ENCODE data around the gene TECR.
"Not testable (repeated sequence)": the region's sequence is repeated elsewhere in the genome, so short reads cannot be mapped to it uniquely, and the experiment has no call there.

TECR gene

GRCh38 chr19:14530506-14530905, 1.1 kb downstream of the TECR start:
- Mint-ChIP-seq H3K4me1 (peaks cover 13% of the 10 kb centered on the region), H3K27ac (ENCODE audit: low read depth) (no peak overlapping the region), H3K9me3 (no peaks in the 10 kb centered on the region), H3K4me3 (peak overlapping the region; percentile 97), H3K36me3 (ENCODE audit: insufficient read depth) (peaks cover 21% of the 10 kb centered on the region), H3K27me3 (no peaks in the 10 kb centered on the region)
- no peak for ATAC-seq (replicated peaks; ENCODE audit: extremely low read depth, poor library complexity, severe bottlenecking)
- DNase-seq (ENCODE audit: low spot score in 2 of 2), result no peak

GRCh38 chr19:14533450-14533849, 4.1 kb downstream of the TECR start:
- no peak overlapping the region for H3K4me3 Mint-ChIP-seq
- H3K36me3 Mint-ChIP-seq (ENCODE audit: insufficient read depth), result peaks cover 23% of the 10 kb centered on the region
- H3K9me3 Mint-ChIP-seq, result no peaks in the 10 kb centered on the region
- DNase-seq (ENCODE audit: low spot score in 2 of 2) (no peak), ATAC-seq (replicated peaks; ENCODE audit: extremely low read depth, poor library complexity, severe bottlenecking) (no peak)
- H3K27me3 Mint-ChIP-seq, result no peaks in the 10 kb centered on the region
- H3K4me1 Mint-ChIP-seq, result peaks cover 18% of the 10 kb centered on the region
- H3K27ac Mint-ChIP-seq (ENCODE audit: low read depth), result no peak overlapping the region

- Mint-ChIP-seq H3K4me3 (no peak overlapping the region), H3K4me1 (peaks cover 15% of the 10 kb centered on the region), H3K27ac (ENCODE audit: low read depth) (no peak overlapping the region), H3K9me3 (no peaks in the 10 kb centered on the region), H3K36me3 (ENCODE audit: insufficient read depth) (peaks cover 16% of the 10 kb centered on the region), H3K27me3 (no peaks in the 10 kb centered on the region)
- ATAC-seq (replicated peaks; ENCODE audit: extremely low read depth, poor library complexity, severe bottlenecking) (no peak), DNase-seq (ENCODE audit: low spot score in 2 of 2) (no peak)
These were observed 7.7 kb downstream of the TECR start for GRCh38 chr19:14536926-14537692.

DNA sequence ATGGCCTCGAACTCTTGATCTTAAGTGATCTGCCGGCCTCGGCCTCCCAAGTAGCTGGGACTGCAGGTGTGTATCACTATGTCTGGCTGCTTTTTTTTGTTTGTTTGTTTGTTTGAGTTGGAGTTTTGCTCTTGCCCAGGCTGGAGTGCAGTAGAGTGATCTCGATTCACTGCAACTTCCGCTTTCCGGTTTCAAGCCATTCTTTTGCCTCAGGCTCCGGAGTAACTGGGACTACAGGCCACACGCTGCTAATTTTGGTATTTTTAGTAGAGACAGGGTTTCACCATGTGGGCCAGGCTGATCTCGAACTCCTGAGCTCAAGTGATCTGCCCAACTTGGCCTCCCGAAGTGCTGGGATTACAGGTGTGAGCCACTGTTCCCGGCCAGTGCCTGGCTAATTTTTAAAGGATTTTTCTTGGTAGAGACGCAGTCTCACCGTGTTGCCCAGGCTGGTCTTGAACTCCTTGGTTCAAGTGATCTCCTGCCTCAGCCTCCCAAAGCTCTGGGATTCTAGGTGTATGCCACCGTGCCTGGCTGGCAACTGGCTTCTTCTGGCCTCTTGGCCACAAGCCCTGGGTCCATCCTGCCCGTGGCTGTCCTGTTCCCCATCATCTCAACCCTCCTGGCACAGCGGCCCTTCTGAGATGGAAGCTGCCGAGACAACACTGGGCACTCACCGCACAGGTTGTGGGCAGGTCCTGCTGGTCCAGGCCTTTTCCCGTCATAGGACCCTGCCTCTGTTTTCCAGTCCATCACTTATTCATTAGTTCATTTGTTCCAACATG, 11.5 kb downstream of the TECR start:
- peaks cover 19% of the 10 kb centered on the region for H3K36me3 Mint-ChIP-seq (ENCODE audit: insufficient read depth)
- no peaks in the 10 kb centered on the region for H3K9me3 Mint-ChIP-seq
- DNase-seq (ENCODE audit: low spot score in 2 of 2) (no peak), ATAC-seq (replicated peaks; ENCODE audit: extremely low read depth, poor library complexity, severe bottlenecking) (no peak)
- no peak overlapping the region for H3K27ac Mint-ChIP-seq (ENCODE audit: low read depth)
- no peak overlapping the region for H3K4me3 Mint-ChIP-seq
- H3K27me3 Mint-ChIP-seq, result no peaks in the 10 kb centered on the region
- peaks cover 26% of the 10 kb centered on the region for H3K4me1 Mint-ChIP-seq

DNA sequence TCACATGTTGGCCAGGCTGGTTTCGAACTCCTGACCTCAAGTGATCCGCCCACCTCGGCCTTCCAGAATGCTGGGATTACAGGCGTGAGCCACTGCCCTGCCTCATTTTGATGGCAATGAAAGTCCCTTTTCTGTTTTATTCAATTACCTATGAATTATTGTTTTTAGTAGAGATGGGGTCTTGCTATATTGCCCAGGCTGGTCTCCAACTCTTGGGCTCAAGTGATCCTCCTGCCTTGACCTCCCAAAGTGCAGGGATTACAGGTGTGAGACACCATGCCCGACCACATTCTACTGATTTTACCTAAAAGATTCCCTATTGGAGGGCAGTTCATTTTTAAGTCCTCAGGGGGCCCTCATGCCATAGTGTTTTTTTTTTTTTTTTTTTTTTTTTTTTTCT, 12.6 kb downstream of the TECR start:
- H3K27ac Mint-ChIP-seq (ENCODE audit: low read depth); DNase-seq (ENCODE audit: low spot score in 2 of 2); H3K4me3 Mint-ChIP-seq; ATAC-seq (replicated peaks; ENCODE audit: extremely low read depth, poor library complexity, severe bottlenecking); H3K27me3 Mint-ChIP-seq; H3K9me3 Mint-ChIP-seq: not testable (repeated sequence)
- Mint-ChIP-seq H3K36me3 (ENCODE audit: insufficient read depth) (peaks cover 21% of the 10 kb centered on the region), H3K4me1 (peaks cover 26% of the 10 kb centered on the region)

- Mint-ChIP-seq H3K27ac (ENCODE audit: low read depth) (no peak overlapping the region), H3K4me3 (no peak overlapping the region), H3K9me3 (no peaks in the 10 kb centered on the region), H3K27me3 (no peaks in the 10 kb centered on the region), H3K36me3 (ENCODE audit: insufficient read depth) (peaks cover 19% of the 10 kb centered on the region), H3K4me1 (peaks cover 26% of the 10 kb centered on the region)
- DNase-seq (ENCODE audit: low spot score in 2 of 2), result no peak
- ATAC-seq (replicated peaks; ENCODE audit: extremely low read depth, poor library complexity, severe bottlenecking), result no peak
These were observed 13.4 kb downstream of the TECR start for GRCh38 chr19:14542711-14543328.

GRCh38 chr19:14544047-14544446, 14.7 kb downstream of the TECR start:
- peaks cover 22% of the 10 kb centered on the region for H3K4me1 Mint-ChIP-seq
- peaks cover 26% of the 10 kb centered on the region for H3K36me3 Mint-ChIP-seq (ENCODE audit: insufficient read depth)
- no peak overlapping the region for H3K27ac Mint-ChIP-seq (ENCODE audit: low read depth)
- H3K9me3 Mint-ChIP-seq, result no peaks in the 10 kb centered on the region
- DNase-seq (ENCODE audit: low spot score in 2 of 2), result no peak
- ATAC-seq (replicated peaks; ENCODE audit: extremely low read depth, poor library complexity, severe bottlenecking), result no peak
- H3K4me3 Mint-ChIP-seq, result no peak overlapping the region
- no peaks in the 10 kb centered on the region for H3K27me3 Mint-ChIP-seq

DNA sequence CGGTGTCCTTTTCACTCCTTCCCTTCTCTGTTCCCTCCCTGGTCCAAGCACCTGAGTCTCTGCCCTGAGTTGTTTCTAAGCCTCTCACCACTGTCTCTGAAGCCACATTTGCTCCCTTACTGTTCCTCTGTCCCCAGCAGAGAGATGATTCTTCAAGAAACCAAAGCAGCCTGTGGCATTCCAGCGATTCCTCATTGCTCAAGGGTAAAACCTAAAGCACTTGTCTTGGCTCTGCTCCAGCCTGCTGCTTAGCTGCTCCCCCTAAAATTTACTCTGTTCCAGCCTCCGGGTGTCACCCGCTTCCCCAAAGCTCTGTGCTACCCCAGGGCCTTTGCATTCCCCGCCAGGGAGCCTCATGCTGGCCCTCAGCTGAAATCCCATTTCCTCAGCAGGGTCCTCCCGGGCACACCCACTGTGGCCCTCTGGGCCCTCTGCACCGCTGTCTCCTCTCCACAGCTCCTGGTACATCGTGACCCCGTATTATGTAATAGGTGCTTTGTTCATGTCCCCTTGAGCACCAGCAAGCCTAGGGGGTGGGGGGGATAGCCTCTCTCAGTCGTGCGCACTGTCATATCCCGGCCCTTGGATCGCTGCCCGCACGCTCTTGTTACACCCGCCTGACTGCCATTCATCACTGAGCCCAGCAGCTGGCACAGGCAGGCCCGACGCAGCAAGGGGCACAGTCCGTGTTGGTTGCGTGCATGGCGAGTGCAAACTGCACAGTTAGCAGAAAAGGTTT, 15.8 kb downstream of the TECR start:
- Mint-ChIP-seq H3K9me3 (no peaks in the 10 kb centered on the region), H3K27me3 (no peaks in the 10 kb centered on the region), H3K27ac (ENCODE audit: low read depth) (no peak overlapping the region), H3K4me1 (peaks cover 27% of the 10 kb centered on the region), H3K4me3 (no peak overlapping the region), H3K36me3 (ENCODE audit: insufficient read depth) (peaks cover 26% of the 10 kb centered on the region)
- no peak for ATAC-seq (replicated peaks; ENCODE audit: extremely low read depth, poor library complexity, severe bottlenecking)
- DNase-seq (ENCODE audit: low spot score in 2 of 2), result no peak

GRCh38 chr19:14545716-14546082, 16.3 kb downstream of the TECR start:
- Mint-ChIP-seq H3K27me3 (no peaks in the 10 kb centered on the region), H3K4me3 (no peak overlapping the region), H3K36me3 (ENCODE audit: insufficient read depth) (peaks cover 27% of the 10 kb centered on the region), H3K9me3 (no peaks in the 10 kb centered on the region), H3K4me1 (peaks cover 29% of the 10 kb centered on the region), H3K27ac (ENCODE audit: low read depth) (no peak overlapping the region)
- DNase-seq (ENCODE audit: low spot score in 2 of 2) (no peak), ATAC-seq (replicated peaks; ENCODE audit: extremely low read depth, poor library complexity, severe bottlenecking) (no peak)

- peaks cover 28% of the 10 kb centered on the region for H3K36me3 Mint-ChIP-seq (ENCODE audit: insufficient read depth)
- peak overlapping the region; percentile 2 for H3K27ac Mint-ChIP-seq (ENCODE audit: low read depth)
- no peaks in the 10 kb centered on the region for H3K9me3 Mint-ChIP-seq
- peaks cover 43% of the 10 kb centered on the region for H3K4me1 Mint-ChIP-seq
- DNase-seq (ENCODE audit: low spot score in 2 of 2) (no peak), ATAC-seq (replicated peaks; ENCODE audit: extremely low read depth, poor library complexity, severe bottlenecking) (no peak)
- no peaks in the 10 kb centered on the region for H3K27me3 Mint-ChIP-seq
- no peak overlapping the region for H3K4me3 Mint-ChIP-seq
These were observed 20.9 kb downstream of the TECR start for GRCh38 chr19:14550201-14550754.

DNA sequence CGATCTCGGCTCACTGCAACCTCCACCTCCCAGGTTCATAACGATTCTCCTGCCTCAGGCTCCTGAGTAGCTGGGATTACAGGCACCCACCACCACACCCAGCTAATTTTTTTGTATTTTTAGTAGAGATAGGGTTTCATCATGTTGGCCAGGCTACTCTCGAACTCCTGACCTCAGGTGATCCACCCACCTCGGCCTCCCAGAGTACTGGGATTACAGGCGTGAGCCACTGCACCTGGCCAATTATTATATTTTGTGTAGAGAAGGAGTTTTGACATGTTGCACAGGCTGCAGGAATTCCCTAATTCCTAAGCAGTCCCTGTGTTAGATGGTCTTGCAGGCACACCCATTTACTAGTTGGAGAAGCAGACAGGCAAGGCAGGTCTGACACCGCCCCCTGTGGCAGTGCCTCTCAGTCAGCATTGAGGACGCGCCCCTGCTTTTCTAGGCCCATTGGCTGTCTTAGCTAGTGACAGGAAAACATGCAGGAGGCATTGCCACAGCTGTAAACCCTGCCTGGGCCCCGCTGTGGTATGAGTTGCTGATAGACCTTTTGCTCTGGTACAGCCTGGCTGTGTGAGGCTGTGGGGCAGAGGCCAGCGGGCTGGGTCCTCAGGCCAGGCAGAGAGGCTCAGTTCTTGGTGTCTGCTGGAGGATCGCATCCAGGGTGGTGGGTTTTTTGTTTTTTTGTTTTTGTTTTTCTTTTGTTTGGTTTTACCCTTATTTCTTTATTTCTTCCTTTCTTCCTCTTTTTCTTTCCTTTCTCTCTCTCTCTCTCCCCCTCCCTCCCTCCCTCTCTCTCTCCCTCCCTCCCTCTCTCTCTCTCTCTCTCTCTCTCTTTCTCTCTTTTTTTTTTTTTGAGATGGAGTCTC, 22.0 kb downstream of the TECR start:
- Mint-ChIP-seq H3K27ac (ENCODE audit: low read depth) (peak overlapping the region; percentile 94), H3K4me3 (peak overlapping the region; percentile 55), H3K4me1 (peaks cover 44% of the 10 kb centered on the region), H3K36me3 (ENCODE audit: insufficient read depth) (peaks cover 21% of the 10 kb centered on the region)
- not testable (repeated sequence) for H3K27me3 Mint-ChIP-seq, H3K9me3 Mint-ChIP-seq
- peak; percentile 58 to 78 for DNase-seq (ENCODE audit: low spot score in 2 of 2)
- ATAC-seq (replicated peaks; ENCODE audit: extremely low read depth, poor library complexity, severe bottlenecking), result peak; percentile 100
